SU-DHL-6 (cell line): ENCODE results near the gene HOXA10.

Source experiments
- CTCF ChIP-seq: fragments of 200-600 bp; sonication (generic); IDR thresholded peaks from one replicate; pipeline ENCODE4 v1.5.1; 2017; ENCODE audit warnings: antibody characterized with exemption, mild to moderate bottlenecking, low read length, moderate library complexity; ENCODE audit not compliant: insufficient read depth, poor library complexity, severe bottlenecking
- EZH2phosphoT487 ChIP-seq: fragments of 200-600 bp; sonication (generic), shearing (Covaris generic); conservative IDR thresholded peaks from 2 replicates; pipeline ENCODE4 v1.6.1; 2018; ENCODE audit warnings: mild to moderate bottlenecking, antibody characterized with exemption, low read length, moderate library complexity, mixed read lengths

- no peak for TF ChIP-seq CTCF
- TF ChIP-seq EZH2phosphoT487 = no peak
These were observed 39.7 kb downstream of the HOXA10 start for GRCh38 chr7:27134392-27134791.
